SK-N-MC (cell line): ENCODE measurements around the gene ZNF219.

Experiments used
- EZH2 ChIP-seq: fragments of 200-600 bp; sonication (generic); IDR thresholded peaks from one replicate; pipeline ENCODE4 v1.6.1; 2017; ENCODE audit warnings: antibody characterized with exemption
- POLR2AphosphoS5 ChIP-seq: IDR thresholded peaks from 2 replicates; pipeline ENCODE4 v1.6.1; 2012; ENCODE audit warnings: mild to moderate bottlenecking, low read depth, low read length, borderline replicate concordance

DNA sequence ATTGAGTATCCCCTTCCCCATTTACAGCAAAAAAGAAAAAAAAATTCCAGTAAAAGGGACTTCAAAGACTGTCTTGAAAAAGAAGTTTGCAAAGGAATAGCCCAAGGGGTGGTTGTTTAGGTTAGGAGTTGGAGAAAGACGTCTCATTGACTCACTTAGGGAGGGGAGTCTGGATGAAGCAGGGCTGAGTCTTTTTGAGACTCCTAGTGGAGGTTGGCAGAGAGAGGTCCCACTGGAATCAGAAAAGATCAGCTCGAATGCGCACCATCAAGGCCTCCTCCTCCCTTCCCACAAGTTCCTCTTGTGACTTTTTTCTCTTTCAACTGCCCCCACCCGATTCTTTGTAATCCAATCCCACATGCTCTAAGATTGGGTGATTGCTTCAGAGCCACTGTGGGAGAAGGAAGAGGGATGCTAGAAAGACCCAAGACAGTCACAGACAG is 26.4 kb downstream of the ZNF219 start:
- no peak for TF ChIP-seq POLR2AphosphoS5
- TF ChIP-seq EZH2, result no peak
